ENCODE measurements around the gene MFRP.

The MFRP gene

GRCh38 chr11:119314726-119315125, 31.8 kb downstream of the MFRP start:
- Histone ChIP-seq H3K9me3 (no peaks in the 10 kb centered on the region), H3K27me3 (no peaks in the 10 kb centered on the region), H3K36me3 (peaks cover 4% of the 10 kb centered on the region; the same call in 1 of the 2 replicates), H3K4me3 (ENCODE audit: low read depth, low read length) (no peak overlapping the region), H3K4me1 (peaks cover 16% of the 10 kb centered on the region)
- TF ChIP-seq CTCF (IDR thresholded peaks at IDR 0.05; ENCODE audit: low read depth, low read length): no peak
- no peak for DNase-seq

DNA sequence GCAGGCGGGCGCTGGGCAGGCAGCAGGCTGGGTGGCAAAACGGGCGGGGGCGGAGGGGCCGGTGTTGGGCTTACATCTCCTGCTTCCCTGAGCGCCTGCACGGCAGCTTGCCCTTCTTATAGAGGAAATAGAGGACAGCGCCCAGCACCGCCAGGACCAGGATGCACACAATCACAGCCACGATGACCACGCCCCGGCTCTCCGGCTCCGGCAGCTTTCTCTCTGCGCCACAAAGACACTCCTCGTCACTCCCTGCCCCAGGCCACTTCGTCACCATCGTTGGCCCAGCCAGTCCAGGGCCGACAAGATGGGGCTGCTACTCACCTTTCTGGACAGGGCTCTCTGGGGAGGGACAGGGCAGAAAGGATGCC, 35.8 kb downstream of the MFRP start:
- TF ChIP-seq CTCF (IDR thresholded peaks at IDR 0.05; ENCODE audit: low read depth, low read length): no peak
- Histone ChIP-seq H3K27me3 (no peaks in the 10 kb centered on the region), H3K36me3 (peaks cover 12% of the 10 kb centered on the region; the same call in 1 of the 2 replicates), H3K4me1 (no peaks in the 10 kb centered on the region; the same call in 1 of the 2 replicates), H3K4me3 (ENCODE audit: low read depth, low read length) (no peak overlapping the region), H3K9me3 (no peaks in the 10 kb centered on the region)
- no peak for DNase-seq

DNA sequence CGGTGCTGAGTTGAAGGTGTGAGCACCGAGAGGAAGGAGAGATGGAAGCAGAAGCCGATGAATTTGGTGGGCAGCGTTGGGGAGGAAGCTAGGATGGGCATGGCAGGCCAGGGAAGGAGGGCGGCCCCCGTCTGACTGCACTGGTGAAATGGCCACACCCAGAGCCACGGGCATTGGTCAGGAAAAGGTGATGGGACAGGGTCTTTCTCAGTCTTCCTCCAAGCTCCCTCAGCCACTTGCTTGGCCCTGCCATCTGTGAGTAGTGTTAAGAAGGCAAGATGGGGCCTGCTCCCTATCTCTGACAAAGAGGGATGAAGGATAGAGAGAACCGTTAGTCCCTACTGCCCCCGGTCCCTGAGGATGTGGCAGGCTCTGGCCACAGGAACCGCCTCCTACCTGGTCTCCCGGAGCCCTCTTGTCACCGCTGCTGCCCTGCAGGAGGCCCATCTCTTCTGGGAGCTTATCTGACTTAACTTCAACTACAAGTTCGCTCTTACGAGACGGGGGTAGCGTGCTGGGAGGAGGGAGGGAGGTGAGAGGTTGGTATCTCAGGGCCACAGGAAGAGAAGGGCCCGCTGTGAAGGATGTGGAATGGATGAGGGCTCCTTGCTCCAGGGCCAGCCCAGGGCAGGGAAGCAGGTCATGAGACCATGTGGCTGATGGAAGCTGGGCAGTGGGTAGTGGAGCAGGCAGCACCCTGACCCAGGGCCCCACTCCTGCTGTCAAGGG, 36.4 kb downstream of the MFRP start:
- no peaks in the 10 kb centered on the region; the same call in 1 of the 2 replicates for H3K4me1 ChIP-seq
- no peak for TF ChIP-seq CTCF (IDR thresholded peaks at IDR 0.05; ENCODE audit: low read depth, low read length)
- H3K36me3 ChIP-seq: peaks cover 12% of the 10 kb centered on the region; the same call in 1 of the 2 replicates
- no peak for DNase-seq
- H3K4me3 ChIP-seq (ENCODE audit: low read depth, low read length): no peak overlapping the region
- H3K27me3 ChIP-seq: no peaks in the 10 kb centered on the region
- no peaks in the 10 kb centered on the region for H3K9me3 ChIP-seq

DNA sequence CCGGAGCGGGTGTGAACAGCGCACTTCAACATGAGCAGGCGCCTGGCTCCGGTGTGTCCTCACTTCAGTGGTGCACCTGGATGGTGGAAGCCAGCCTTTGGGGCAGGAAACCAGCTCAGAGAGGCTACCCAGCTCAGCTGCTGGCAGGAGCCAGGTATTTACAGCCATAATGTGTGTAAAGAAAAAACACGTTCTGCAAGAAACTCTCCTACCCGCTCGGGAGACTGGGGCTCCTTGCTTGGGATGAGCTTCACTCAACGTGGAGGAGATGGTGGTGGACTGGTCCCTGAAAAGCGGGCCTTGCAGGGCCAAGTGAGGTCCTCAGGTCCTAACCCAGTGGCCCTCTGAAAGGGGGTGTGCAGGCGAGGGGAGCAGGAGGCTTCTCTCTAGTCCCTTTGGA, 37.1 kb downstream of the MFRP start:
- Histone ChIP-seq H3K4me1 (no peaks in the 10 kb centered on the region; the same call in 1 of the 2 replicates), H3K9me3 (no peaks in the 10 kb centered on the region), H3K36me3 (peaks cover 12% of the 10 kb centered on the region; the same call in 1 of the 2 replicates), H3K27me3 (no peaks in the 10 kb centered on the region), H3K4me3 (ENCODE audit: low read depth, low read length) (no peak overlapping the region)
- no peak for TF ChIP-seq CTCF (IDR thresholded peaks at IDR 0.05; ENCODE audit: low read depth, low read length)
- no peak for DNase-seq

- H3K36me3 ChIP-seq: peaks cover 12% of the 10 kb centered on the region; the same call in 1 of the 2 replicates
- no peaks in the 10 kb centered on the region for H3K9me3 ChIP-seq
- no peaks in the 10 kb centered on the region for H3K27me3 ChIP-seq
- no peak for TF ChIP-seq CTCF (IDR thresholded peaks at IDR 0.05; ENCODE audit: low read depth, low read length)
- H3K4me1 ChIP-seq: no peaks in the 10 kb centered on the region; the same call in 1 of the 2 replicates
- H3K4me3 ChIP-seq (ENCODE audit: low read depth, low read length): no peak overlapping the region
- no peak for DNase-seq
Measured at GRCh38 chr11:119307974-119308373, 38.5 kb downstream of the MFRP start.

GRCh38 chr11:119307219-119307618, 39.3 kb downstream of the MFRP start:
- Histone ChIP-seq H3K27me3 (no peaks in the 10 kb centered on the region), H3K4me3 (ENCODE audit: low read depth, low read length) (no peak overlapping the region), H3K9me3 (no peaks in the 10 kb centered on the region), H3K36me3 (peaks cover 12% of the 10 kb centered on the region; the same call in 1 of the 2 replicates), H3K4me1 (no peaks in the 10 kb centered on the region; the same call in 1 of the 2 replicates)
- peak; percentile 37 for TF ChIP-seq CTCF (IDR thresholded peaks at IDR 0.05; ENCODE audit: low read depth, low read length)
- DNase-seq: no peak

All from BE2C (cell line).